ENCODE data around the gene MAN1C1. TPM values are rescaled to one million over a fixed set of nuclear protein-coding genes. Genes with fewer than 3 reads are reported as not detected.

MAN1C1 gene
- total and polyA plus RNA-seq, 9 of the 15 experiments (the other 6 are each of a cell fraction or from before 2014, with no cell fraction given), result 0.04 to 0.44 (median 0.10) TPM; not detected in 3

GRCh38 chr1:25715888-25716287, 99.3 kb downstream of the MAN1C1 start (continued):
- TF ChIP-seq BCL6 (CRISPR knock-in tag; IDR thresholded peaks at IDR 0.05) (no peak), CREB1 (IDR thresholded peaks at IDR 0.05) (0 out of 2 replicates have a peak, but pooled peaks have one; percentile 22), CREB1 (CRISPR knock-in tag; IDR thresholded peaks at IDR 0.05) (peak; percentile 51; the same call in 1 of the 2 replicates), PCBP1 (IDR thresholded peaks at IDR 0.05; ENCODE audit: low read depth, low read length, poor library complexity, severe bottlenecking) (no peak), HDAC8 (tag; IDR thresholded peaks at IDR 0.05) (no peak), MAFG (tag; conservative IDR thresholded peaks at IDR 0.05) (no peak), ZFP30 (CRISPR knock-in tag; IDR thresholded peaks at IDR 0.05; ENCODE audit: borderline replicate concordance) (no peak), SPI1 (IDR thresholded peaks at IDR 0.05; ENCODE audit: borderline replicate concordance, low read depth, low read length) (peak; percentile 95), ZKSCAN1 (IDR thresholded peaks at IDR 0.05; ENCODE audit: low read depth, low read length) (no peak), CREB3 (tag; conservative IDR thresholded peaks at IDR 0.05; ENCODE audit: low read depth) (no peak), SRSF3 (IDR thresholded peaks at IDR 0.05; ENCODE audit: insufficient read depth, low read length) (no peak), AFF4 (CRISPR knock-in tag; IDR thresholded peaks at IDR 0.05) (no peak), MLX (CRISPR knock-in tag; conservative IDR thresholded peaks at IDR 0.05) (no peak), THRA (IDR thresholded peaks at IDR 0.05) (no peak), NFIX (CRISPR knock-in tag; IDR thresholded peaks at IDR 0.05; ENCODE audit: low read depth) (no peak), SP2 (IDR thresholded peaks at IDR 0.05; ENCODE audit: extremely low read depth, low read depth, low read length, poor library complexity, severe bottlenecking) (no peak), USF2 (CRISPR knock-in tag; IDR thresholded peaks at IDR 0.05) (peak; percentile 95), RBM17 (IDR thresholded peaks at IDR 0.05; ENCODE audit: borderline replicate concordance, low read depth, low read length) (no peak), IRF1 (CRISPR knock-in tag; IDR thresholded peaks at IDR 0.05; ENCODE audit: borderline replicate concordance) (no peak), ZNF224 (CRISPR knock-in tag; IDR thresholded peaks at IDR 0.05) (no peak)
